A673 (cell line): Measurements from ENCODE around the gene UTP4. TPM values are rescaled to one million over a fixed set of nuclear protein-coding genes. Genes with fewer than 3 reads are reported as not detected.
"Not testable (repeated sequence)": the region's sequence is repeated elsewhere in the genome, so short reads cannot be mapped to it uniquely, and the experiment has no call there.

Source experiments
- BruUV-seq: library from RNA; stranded (reverse); fragments of 400-500 nt; replicated peaks from 2 replicates; lab custom pipeline; 2021; lab: Mats Ljungman, UMichigan
- CTCF ChIA-PET: fragments of 300-600 bp; sonication (Branson Sonifier 250); formaldehyde crosslinking; loops from one replicate; lab custom pipeline; 2022; ENCODE audit warnings: antibody characterized with exemption; lab: Charles Lee
- POLR2A ChIA-PET: fragments of 300-600 bp; sonication (Branson Sonifier 250); formaldehyde crosslinking; loops from one replicate; lab custom pipeline; 2022; ENCODE audit warnings: antibody characterized with exemption; ENCODE audit not compliant: low non-redundant PET; lab: Charles Lee
- DNase-seq: peaks from one replicate; pipeline ENCODE4 v3.0.0-alpha.2; 2015; ENCODE audit warnings: low spot score
- H3K27ac ChIP-seq: fragments of 200-600 bp; sonication (generic); 2 replicates; pipeline ENCODE4 v1.5.1; 2016; ENCODE audit warnings: mixed run types, low read depth, mild to moderate bottlenecking, mixed read lengths, antibody characterized with exemption, low read length; ENCODE audit not compliant: poor library complexity, severe bottlenecking
- H3K27me3 ChIP-seq: fragments of 200-600 bp; sonication (generic); replicated peaks from 2 replicates; pipeline ENCODE4 v1.6.1; 2017; ENCODE audit warnings: mixed run types, low read depth, mild to moderate bottlenecking, mixed read lengths, antibody characterized with exemption, low read length; ENCODE audit not compliant: insufficient read depth, poor library complexity
- H3K36me3 ChIP-seq: fragments of 200-600 bp; sonication (generic); 2 replicates; pipeline ENCODE4 v1.6.1; 2016; ENCODE audit warnings: mixed run types, mild to moderate bottlenecking, mixed read lengths, antibody characterized with exemption, low read length; ENCODE audit not compliant: insufficient read depth, poor library complexity, severe bottlenecking
- H3K4me1 ChIP-seq: fragments of 200-600 bp; sonication (generic); 2 replicates; pipeline ENCODE4 v1.6.1; 2017; ENCODE audit warnings: mixed run types, mild to moderate bottlenecking, mixed read lengths, antibody characterized with exemption, low read length; ENCODE audit not compliant: insufficient read depth, poor library complexity, severe bottlenecking
- H3K4me3 ChIP-seq: fragments of 200-600 bp; sonication (generic); 2 replicates; pipeline ENCODE4 v1.5.1; 2016; ENCODE audit warnings: low read depth, mixed run types, mild to moderate bottlenecking, mixed read lengths, low read length; ENCODE audit not compliant: poor library complexity, severe bottlenecking
- H3K9me3 ChIP-seq: fragments of 200-600 bp; sonication (generic); 2 replicates; pipeline ENCODE4 v1.6.1; 2016; ENCODE audit warnings: mixed run types, low read depth, mild to moderate bottlenecking, mixed read lengths, antibody characterized with exemption, low read length; ENCODE audit not compliant: poor library complexity, severe bottlenecking
- CTCF ChIP-seq: fragments of 300-800, 200-600 bp; sonication (generic); conservative IDR thresholded peaks from 2 replicates; pipeline ENCODE4 v1.5.1; 2017; ENCODE audit warnings: low read depth, mild to moderate bottlenecking, antibody characterized with exemption, low read length, moderate library complexity, mixed read lengths
- EZH2 ChIP-seq: fragments of 200-600 bp; sonication (generic); IDR thresholded peaks from 2 replicates; pipeline ENCODE4 v1.6.1; 2017; ENCODE audit warnings: borderline replicate concordance, low read depth, mild to moderate bottlenecking, mixed read lengths, antibody characterized with exemption, low read length; ENCODE audit not compliant: poor library complexity, severe bottlenecking
- intact Hi-C: fragments of 100-400 bp; cut with micrococcal nuclease; formaldehyde crosslinking; loops from one replicate; pipeline ENCODE4 v1.10.0; 2022; ENCODE audit not compliant: unreplicated experiment
- total RNA-seq: library from RNA; stranded (reverse); gene quantifications from 2 replicates; pipeline ENCODE4 v1.2.3, GENCODE V29; 2021

Gene UTP4
- total RNA-seq, 1 experiment from 2014 or later, result 146 TPM

GRCh38 chr16:69119536-69119935 lies 12.9 kb upstream of the UTP4 start:
- Histone ChIP-seq H3K36me3 (peaks cover 48% of the 10 kb centered on the region), H3K27me3 (no peaks in the 10 kb centered on the region), H3K4me1 (no peaks in the 10 kb centered on the region), H3K4me3 (no peak overlapping the region), H3K9me3 (no peaks in the 10 kb centered on the region), H3K27ac (no peak overlapping the region)
- CTCF ChIA-PET, result interaction anchor here (1.6 kb wide), 1 partner anchor 11 kb away, joined by 3 read pairs; no protein-coding TSS in a partner anchor
- TF ChIP-seq EZH2 (no peak), CTCF (no peak)
- DNase-seq, result no peak
- POLR2A ChIA-PET, result no interaction called here
- intact Hi-C loops, result no loop called here
- BruUV-seq, result no TSS peak

- H3K27me3 ChIP-seq, result no peaks in the 10 kb centered on the region
- intact Hi-C loops, result no loop called here
- no TSS peak for BruUV-seq
- H3K9me3 ChIP-seq, result no peaks in the 10 kb centered on the region
- TF ChIP-seq EZH2, result no peak
- no peak for TF ChIP-seq CTCF
- ChIA-PET POLR2A (no interaction called here), CTCF (no interaction called here)
- H3K27ac ChIP-seq, result no peak overlapping the region
- no peak for DNase-seq
- H3K4me3 ChIP-seq, result no peak overlapping the region
- no peaks in the 10 kb centered on the region for H3K4me1 ChIP-seq
- peaks cover 45% of the 10 kb centered on the region for H3K36me3 ChIP-seq
Measured at GRCh38 chr16:69120096-69120664, 12.3 kb upstream of the UTP4 start.

GRCh38 chr16:69123910-69124309 lies 8.5 kb upstream of the UTP4 start:
- intact Hi-C loops, result loop anchor here (1.0 to 2.0 kb wide), 4 partner anchors 221 to 595 kb away; no protein-coding TSS in a partner anchor
- TF ChIP-seq CTCF (peak; percentile 78), EZH2 (no peak)
- Histone ChIP-seq H3K4me3 (no peak overlapping the region), H3K4me1 (no peaks in the 10 kb centered on the region), H3K36me3 (peaks cover 23% of the 10 kb centered on the region), H3K27me3 (no peaks in the 10 kb centered on the region), H3K27ac (no peak overlapping the region), H3K9me3 (no peaks in the 10 kb centered on the region)
- DNase-seq, result peak; percentile 88
- CTCF ChIA-PET, result interaction anchor here (0.6 to 1.8 kb wide), 5 partner anchors 11 to 397 kb away, joined by 3 to 10 read pairs (median 5); partner anchors contain the start of gene HAS3
- no TSS peak for BruUV-seq
- POLR2A ChIA-PET, result interaction anchor here (0.7 kb wide), 1 partner anchor 17 kb away, joined by 10 read pairs; no protein-coding TSS in a partner anchor

GRCh38 chr16:69124406-69124805 lies 8.0 kb upstream of the UTP4 start:
- H3K4me3 ChIP-seq, DNase-seq, H3K27me3 ChIP-seq, H3K9me3 ChIP-seq, H3K4me1 ChIP-seq, H3K27ac ChIP-seq, BruUV-seq: not testable (repeated sequence)
- intact Hi-C loops, result loop anchor here (1.0 to 2.0 kb wide), 4 partner anchors 222 to 596 kb away; no protein-coding TSS in a partner anchor
- CTCF ChIA-PET, result interaction anchor here (0.7 to 1.8 kb wide), 5 partner anchors 12 to 397 kb away, joined by 3 to 10 read pairs (median 5); no protein-coding TSS in a partner anchor
- H3K36me3 ChIP-seq, result peaks cover 20% of the 10 kb centered on the region
- POLR2A ChIA-PET, result interaction anchor here (0.7 kb wide), 1 partner anchor 17 kb away, joined by 10 read pairs; no protein-coding TSS in a partner anchor

GRCh38 chr16:69124961-69125360 lies 7.5 kb upstream of the UTP4 start:
- POLR2A ChIA-PET, result interaction anchor here (0.6 kb wide), 1 partner anchor 17 kb away, joined by 3 read pairs; no protein-coding TSS in a partner anchor
- H3K27ac ChIP-seq, H3K9me3 ChIP-seq, H3K4me1 ChIP-seq, BruUV-seq, H3K27me3 ChIP-seq, DNase-seq, H3K4me3 ChIP-seq: not testable (repeated sequence)
- peaks cover 20% of the 10 kb centered on the region for H3K36me3 ChIP-seq
- CTCF ChIA-PET, result interaction anchor here (0.6 to 1.7 kb wide), 4 partner anchors 84 to 281 kb away, joined by 3 to 9 read pairs (median 4); no protein-coding TSS in a partner anchor
- intact Hi-C loops, result loop anchor here (1.0 to 2.0 kb wide), 4 partner anchors 222 to 596 kb away; no protein-coding TSS in a partner anchor
